ENCODE measurements around the gene ATP9A.
"Not testable (repeated sequence)": the region's sequence is repeated elsewhere in the genome, so short reads cannot be mapped to it uniquely, and the experiment has no call there.

Gene ATP9A

GRCh38 chr20:51738261-51738660, 29.9 kb downstream of the ATP9A start:
- H3K36me3 ChIP-seq (ENCODE audit: control insufficient read depth in 2 of 2, insufficient read depth in 1 of 2, low read length in 2 of 2); CTCF ChIA-PET; H3K4me3 ChIP-seq (ENCODE audit: low read depth, low read length); POLR2A ChIA-PET; H3K9me3 ChIP-seq (ENCODE audit: control insufficient read depth, insufficient read depth, low read depth, low read length); H3K27ac ChIP-seq (ENCODE audit: extremely low read depth, low read depth, low read length): not testable (repeated sequence)
- H3K4me1 ChIP-seq (ENCODE audit: control insufficient read depth, insufficient read depth, low read length), result peaks cover 13% of the 10 kb centered on the region

- TF ChIP-seq KLF10 (tag by site-specific recombination; IDR thresholded peaks at IDR 0.05) (no peak), ZNF660 (tag by site-specific recombination; IDR thresholded peaks at IDR 0.05) (no peak), ZNF174 (tag by site-specific recombination; IDR thresholded peaks at IDR 0.05) (no peak), GLIS2 (tag by site-specific recombination; IDR thresholded peaks at IDR 0.05) (no peak), ZNF221 (tag by site-specific recombination; IDR thresholded peaks at IDR 0.05; ENCODE audit: borderline replicate concordance) (no peak), ZNF138 (tag by site-specific recombination; IDR thresholded peaks at IDR 0.05; ENCODE audit: borderline replicate concordance) (no peak), SCRT1 (tag by site-specific recombination; IDR thresholded peaks at IDR 0.05; ENCODE audit: borderline replicate concordance) (no peak), ZNF585B (tag by site-specific recombination; IDR thresholded peaks at IDR 0.05) (no peak), ZNF510 (tag by site-specific recombination; IDR thresholded peaks at IDR 0.05; ENCODE audit: insufficient replicate concordance) (no peak), ZNF223 (tag by site-specific recombination; IDR thresholded peaks at IDR 0.05) (no peak), ZFHX2 (tag by site-specific recombination; conservative IDR thresholded peaks at IDR 0.05) (no peak)
- TF ChIP-seq, protein P1, sequence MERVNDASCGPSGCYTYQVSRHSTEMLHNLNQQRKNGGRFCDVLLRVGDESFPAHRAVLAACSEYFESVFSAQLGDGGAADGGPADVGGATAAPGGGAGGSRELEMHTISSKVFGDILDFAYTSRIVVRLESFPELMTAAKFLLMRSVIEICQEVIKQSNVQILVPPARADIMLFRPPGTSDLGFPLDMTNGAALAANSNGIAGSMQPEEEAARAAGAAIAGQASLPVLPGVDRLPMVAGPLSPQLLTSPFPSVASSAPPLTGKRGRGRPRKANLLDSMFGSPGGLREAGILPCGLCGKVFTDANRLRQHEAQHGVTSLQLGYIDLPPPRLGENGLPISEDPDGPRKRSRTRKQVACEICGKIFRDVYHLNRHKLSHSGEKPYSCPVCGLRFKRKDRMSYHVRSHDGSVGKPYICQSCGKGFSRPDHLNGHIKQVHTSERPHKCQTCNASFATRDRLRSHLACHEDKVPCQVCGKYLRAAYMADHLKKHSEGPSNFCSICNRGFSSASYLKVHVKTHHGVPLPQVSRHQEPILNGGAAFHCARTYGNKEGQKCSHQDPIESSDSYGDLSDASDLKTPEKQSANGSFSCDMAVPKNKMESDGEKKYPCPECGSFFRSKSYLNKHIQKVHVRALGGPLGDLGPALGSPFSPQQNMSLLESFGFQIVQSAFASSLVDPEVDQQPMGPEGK (tag by site-specific recombination; IDR thresholded peaks at IDR 0.05), result no peak
- H3K27ac ChIP-seq (ENCODE audit: extremely low read depth, low read depth, low read length), result no peak overlapping the region
- H3K9me3 ChIP-seq (ENCODE audit: control insufficient read depth, insufficient read depth, low read depth, low read length), result no peaks in the 10 kb centered on the region
- H3K4me1 ChIP-seq (ENCODE audit: control insufficient read depth, insufficient read depth, low read length), result peaks cover 11% of the 10 kb centered on the region
- POLR2A ChIA-PET, result interaction anchor here (0.6 kb wide), 2 partner anchors 363 to 400 kb away, joined by 3 read pairs; no protein-coding TSS in a partner anchor
- H3K4me3 ChIP-seq (ENCODE audit: low read depth, low read length), result no peak overlapping the region
- CTCF ChIA-PET, result interaction anchor here (0.7 kb wide), 1 partner anchor 114 kb away, joined by 3 read pairs; no protein-coding TSS in a partner anchor
- no peaks in the 10 kb centered on the region for H3K36me3 ChIP-seq (ENCODE audit: control insufficient read depth in 2 of 2, insufficient read depth in 1 of 2, low read length in 2 of 2)
Observed at GRCh38 chr20:51736947-51737346, 31.2 kb downstream of the ATP9A start.

- H3K4me1 ChIP-seq (ENCODE audit: control insufficient read depth, insufficient read depth, low read length), result peaks cover 11% of the 10 kb centered on the region
- CTCF ChIA-PET, result interaction anchor here (0.7 to 1.3 kb wide), 3 partner anchors 18 to 113 kb away, joined by 3 read pairs; no protein-coding TSS in a partner anchor
- POLR2A ChIA-PET, result interaction anchor here (0.6 kb wide), 2 partner anchors 364 to 399 kb away, joined by 3 read pairs; no protein-coding TSS in a partner anchor
- TF ChIP-seq BCL11A (tag by site-specific recombination; IDR thresholded peaks at IDR 0.05; ENCODE audit: low read depth) (peak; percentile 71; the same call in 1 of the 2 replicates), ZNF2 (tag by site-specific recombination; IDR thresholded peaks at IDR 0.05) (0 out of 2 replicates have a peak, but pooled peaks have one; percentile 37), WT1 (tag by site-specific recombination; IDR thresholded peaks at IDR 0.05) (peak; percentile 46; the same call in 1 of the 2 replicates), ZNF530 (tag by site-specific recombination; IDR thresholded peaks at IDR 0.05; ENCODE audit: low read depth) (no peak), ZNF10 (tag by site-specific recombination; IDR thresholded peaks at IDR 0.05) (0 out of 2 replicates have a peak, but pooled peaks have one; percentile 50), ZBTB17 (tag by site-specific recombination; IDR thresholded peaks at IDR 0.05) (peak; percentile 33), KLF16 (tag by site-specific recombination; IDR thresholded peaks at IDR 0.05) (peak; percentile 71), ZNF747 (tag by site-specific recombination; IDR thresholded peaks at IDR 0.05) (no peak), OSR2 (tag by site-specific recombination; IDR thresholded peaks at IDR 0.05) (peak; percentile 49; the same call in 1 of the 2 replicates), ZNF600 (tag by site-specific recombination; IDR thresholded peaks at IDR 0.05) (peak; percentile 90), ZNF221 (tag by site-specific recombination; IDR thresholded peaks at IDR 0.05; ENCODE audit: borderline replicate concordance) (no peak)
- TF ChIP-seq, protein P2, sequence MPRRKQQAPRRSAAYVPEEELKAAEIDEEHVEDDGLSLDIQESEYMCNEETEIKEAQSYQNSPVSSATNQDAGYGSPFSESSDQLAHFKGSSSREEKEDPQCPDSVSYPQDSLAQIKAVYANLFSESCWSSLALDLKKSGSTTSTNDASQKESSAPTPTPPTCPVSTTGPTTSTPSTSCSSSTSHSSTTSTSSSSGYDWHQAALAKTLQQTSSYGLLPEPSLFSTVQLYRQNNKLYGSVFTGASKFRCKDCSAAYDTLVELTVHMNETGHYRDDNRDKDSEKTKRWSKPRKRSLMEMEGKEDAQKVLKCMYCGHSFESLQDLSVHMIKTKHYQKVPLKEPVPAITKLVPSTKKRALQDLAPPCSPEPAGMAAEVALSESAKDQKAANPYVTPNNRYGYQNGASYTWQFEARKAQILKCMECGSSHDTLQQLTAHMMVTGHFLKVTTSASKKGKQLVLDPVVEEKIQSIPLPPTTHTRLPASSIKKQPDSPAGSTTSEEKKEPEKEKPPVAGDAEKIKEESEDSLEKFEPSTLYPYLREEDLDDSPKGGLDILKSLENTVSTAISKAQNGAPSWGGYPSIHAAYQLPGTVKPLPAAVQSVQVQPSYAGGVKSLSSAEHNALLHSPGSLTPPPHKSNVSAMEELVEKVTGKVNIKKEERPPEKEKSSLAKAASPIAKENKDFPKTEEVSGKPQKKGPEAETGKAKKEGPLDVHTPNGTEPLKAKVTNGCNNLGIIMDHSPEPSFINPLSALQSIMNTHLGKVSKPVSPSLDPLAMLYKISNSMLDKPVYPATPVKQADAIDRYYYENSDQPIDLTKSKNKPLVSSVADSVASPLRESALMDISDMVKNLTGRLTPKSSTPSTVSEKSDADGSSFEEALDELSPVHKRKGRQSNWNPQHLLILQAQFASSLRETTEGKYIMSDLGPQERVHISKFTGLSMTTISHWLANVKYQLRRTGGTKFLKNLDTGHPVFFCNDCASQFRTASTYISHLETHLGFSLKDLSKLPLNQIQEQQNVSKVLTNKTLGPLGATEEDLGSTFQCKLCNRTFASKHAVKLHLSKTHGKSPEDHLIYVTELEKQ (tag by site-specific recombination; IDR thresholded peaks at IDR 0.05; ENCODE audit: borderline replicate concordance), result 0 out of 2 replicates have a peak, but pooled peaks have one; percentile 18
Observed at GRCh38 chr20:51735728-51736600, 32.2 kb downstream of the ATP9A start.

More at GRCh38 chr20:51735728-51736600, 32.2 kb downstream of the ATP9A start:
- no peak overlapping the region for H3K4me3 ChIP-seq (ENCODE audit: low read depth, low read length)
- no peaks in the 10 kb centered on the region for H3K36me3 ChIP-seq (ENCODE audit: control insufficient read depth in 2 of 2, insufficient read depth in 1 of 2, low read length in 2 of 2)
- H3K9me3 ChIP-seq (ENCODE audit: control insufficient read depth, insufficient read depth, low read depth, low read length), result no peaks in the 10 kb centered on the region
- H3K27ac ChIP-seq (ENCODE audit: extremely low read depth, low read depth, low read length), result peak overlapping the region; percentile 22; the same call in 1 of the 2 replicates

All from HEK293 (cell line).